ENCODE results near the gene C2orf69.

DNA sequence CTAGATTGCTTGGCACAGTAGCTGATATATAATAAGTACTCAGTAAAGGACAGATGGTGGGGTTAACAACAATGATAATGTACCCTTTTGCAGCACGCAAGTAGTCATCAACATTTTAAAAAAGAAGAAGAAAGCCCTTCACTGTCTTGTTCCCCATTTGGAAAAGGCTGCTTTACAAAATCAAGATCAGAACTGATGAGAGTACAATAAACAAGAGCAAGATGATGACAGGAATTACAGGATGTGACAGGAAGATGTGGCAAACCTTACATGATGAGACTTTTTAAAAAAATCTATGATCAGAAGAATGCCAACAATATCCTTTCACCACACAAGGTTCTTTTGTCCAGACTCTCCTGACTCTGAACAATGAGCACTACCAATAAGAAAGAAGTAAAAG, 35.1 kb downstream of the C2orf69 start:
- TF ChIP-seq, protein P1, sequence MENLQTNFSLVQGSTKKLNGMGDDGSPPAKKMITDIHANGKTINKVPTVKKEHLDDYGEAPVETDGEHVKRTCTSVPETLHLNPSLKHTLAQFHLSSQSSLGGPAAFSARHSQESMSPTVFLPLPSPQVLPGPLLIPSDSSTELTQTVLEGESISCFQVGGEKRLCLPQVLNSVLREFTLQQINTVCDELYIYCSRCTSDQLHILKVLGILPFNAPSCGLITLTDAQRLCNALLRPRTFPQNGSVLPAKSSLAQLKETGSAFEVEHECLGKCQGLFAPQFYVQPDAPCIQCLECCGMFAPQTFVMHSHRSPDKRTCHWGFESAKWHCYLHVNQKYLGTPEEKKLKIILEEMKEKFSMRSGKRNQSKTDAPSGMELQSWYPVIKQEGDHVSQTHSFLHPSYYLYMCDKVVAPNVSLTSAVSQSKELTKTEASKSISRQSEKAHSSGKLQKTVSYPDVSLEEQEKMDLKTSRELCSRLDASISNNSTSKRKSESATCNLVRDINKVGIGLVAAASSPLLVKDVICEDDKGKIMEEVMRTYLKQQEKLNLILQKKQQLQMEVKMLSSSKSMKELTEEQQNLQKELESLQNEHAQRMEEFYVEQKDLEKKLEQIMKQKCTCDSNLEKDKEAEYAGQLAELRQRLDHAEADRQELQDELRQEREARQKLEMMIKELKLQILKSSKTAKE (CRISPR knock-in tag; IDR thresholded peaks at IDR 0.05; ENCODE audit: borderline replicate concordance), result no peak
- TF ChIP-seq POLR2A (IDR thresholded peaks at IDR 0.05; ENCODE audit: insufficient read depth in 1 of 2, low read depth in 2 of 2, low read length in 2 of 2) (no peak), ZNF124 (CRISPR knock-in tag; IDR thresholded peaks at IDR 0.05) (no peak), PHF20 (CRISPR knock-in tag; IDR thresholded peaks at IDR 0.05) (no peak), POGZ (CRISPR knock-in tag; IDR thresholded peaks at IDR 0.05) (no peak), POLR2AphosphoS5 (IDR thresholded peaks at IDR 0.05; ENCODE audit: low read depth, low read length) (no peak), EZH2 (conservative IDR thresholded peaks at IDR 0.05; ENCODE audit: low read depth, low read length) (no peak), PAX8 (CRISPR knock-in tag; IDR thresholded peaks at IDR 0.05; ENCODE audit: borderline replicate concordance) (no peak), SETDB1 (CRISPR knock-in tag; IDR thresholded peaks at IDR 0.05; ENCODE audit: borderline replicate concordance) (no peak)
- TF ChIP-seq, protein P2, sequence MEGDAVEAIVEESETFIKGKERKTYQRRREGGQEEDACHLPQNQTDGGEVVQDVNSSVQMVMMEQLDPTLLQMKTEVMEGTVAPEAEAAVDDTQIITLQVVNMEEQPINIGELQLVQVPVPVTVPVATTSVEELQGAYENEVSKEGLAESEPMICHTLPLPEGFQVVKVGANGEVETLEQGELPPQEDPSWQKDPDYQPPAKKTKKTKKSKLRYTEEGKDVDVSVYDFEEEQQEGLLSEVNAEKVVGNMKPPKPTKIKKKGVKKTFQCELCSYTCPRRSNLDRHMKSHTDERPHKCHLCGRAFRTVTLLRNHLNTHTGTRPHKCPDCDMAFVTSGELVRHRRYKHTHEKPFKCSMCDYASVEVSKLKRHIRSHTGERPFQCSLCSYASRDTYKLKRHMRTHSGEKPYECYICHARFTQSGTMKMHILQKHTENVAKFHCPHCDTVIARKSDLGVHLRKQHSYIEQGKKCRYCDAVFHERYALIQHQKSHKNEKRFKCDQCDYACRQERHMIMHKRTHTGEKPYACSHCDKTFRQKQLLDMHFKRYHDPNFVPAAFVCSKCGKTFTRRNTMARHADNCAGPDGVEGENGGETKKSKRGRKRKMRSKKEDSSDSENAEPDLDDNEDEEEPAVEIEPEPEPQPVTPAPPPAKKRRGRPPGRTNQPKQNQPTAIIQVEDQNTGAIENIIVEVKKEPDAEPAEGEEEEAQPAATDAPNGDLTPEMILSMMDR (CRISPR knock-in tag; IDR thresholded peaks at IDR 0.05), result no peak
- TF ChIP-seq, protein P3, sequence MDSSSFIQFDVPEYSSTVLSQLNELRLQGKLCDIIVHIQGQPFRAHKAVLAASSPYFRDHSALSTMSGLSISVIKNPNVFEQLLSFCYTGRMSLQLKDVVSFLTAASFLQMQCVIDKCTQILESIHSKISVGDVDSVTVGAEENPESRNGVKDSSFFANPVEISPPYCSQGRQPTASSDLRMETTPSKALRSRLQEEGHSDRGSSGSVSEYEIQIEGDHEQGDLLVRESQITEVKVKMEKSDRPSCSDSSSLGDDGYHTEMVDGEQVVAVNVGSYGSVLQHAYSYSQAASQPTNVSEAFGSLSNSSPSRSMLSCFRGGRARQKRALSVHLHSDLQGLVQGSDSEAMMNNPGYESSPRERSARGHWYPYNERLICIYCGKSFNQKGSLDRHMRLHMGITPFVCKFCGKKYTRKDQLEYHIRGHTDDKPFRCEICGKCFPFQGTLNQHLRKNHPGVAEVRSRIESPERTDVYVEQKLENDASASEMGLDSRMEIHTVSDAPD (CRISPR knock-in tag; IDR thresholded peaks at IDR 0.05), result no peak
- TF ChIP-seq, protein P4, sequence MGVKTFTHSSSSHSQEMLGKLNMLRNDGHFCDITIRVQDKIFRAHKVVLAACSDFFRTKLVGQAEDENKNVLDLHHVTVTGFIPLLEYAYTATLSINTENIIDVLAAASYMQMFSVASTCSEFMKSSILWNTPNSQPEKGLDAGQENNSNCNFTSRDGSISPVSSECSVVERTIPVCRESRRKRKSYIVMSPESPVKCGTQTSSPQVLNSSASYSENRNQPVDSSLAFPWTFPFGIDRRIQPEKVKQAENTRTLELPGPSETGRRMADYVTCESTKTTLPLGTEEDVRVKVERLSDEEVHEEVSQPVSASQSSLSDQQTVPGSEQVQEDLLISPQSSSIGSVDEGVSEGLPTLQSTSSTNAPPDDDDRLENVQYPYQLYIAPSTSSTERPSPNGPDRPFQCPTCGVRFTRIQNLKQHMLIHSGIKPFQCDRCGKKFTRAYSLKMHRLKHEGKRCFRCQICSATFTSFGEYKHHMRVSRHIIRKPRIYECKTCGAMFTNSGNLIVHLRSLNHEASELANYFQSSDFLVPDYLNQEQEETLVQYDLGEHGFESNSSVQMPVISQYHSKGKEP (CRISPR knock-in tag; IDR thresholded peaks at IDR 0.05), result no peak

All from HepG2 (cell line).